GM12892 (cell line): ENCODE results near the gene WDFY1.

Source experiments
- POLR2A ChIP-seq: IDR thresholded peaks from 2 replicates; pipeline ENCODE4 v1.6.1; 2011; ENCODE audit warnings: low read depth, low read length, control low read depth
- TAF1 ChIP-seq: IDR thresholded peaks from 2 replicates; pipeline ENCODE4 v1.6.1; 2011; ENCODE audit warnings: low read depth, mild to moderate bottlenecking, control low read depth, low read length, borderline replicate concordance

- TF ChIP-seq TAF1, result no peak
- TF ChIP-seq POLR2A, result no peak
These were observed 3.4 kb downstream of the WDFY1 start for GRCh38 chr2:223941579-223942277.
